ENCODE results near the gene MCC. TPM values are rescaled to one million over a fixed set of nuclear protein-coding genes. Genes with fewer than 3 reads are reported as not detected.

MCC gene
- total RNA-seq, 1 donor from 2014 or later: 1.1 TPM

DNA sequence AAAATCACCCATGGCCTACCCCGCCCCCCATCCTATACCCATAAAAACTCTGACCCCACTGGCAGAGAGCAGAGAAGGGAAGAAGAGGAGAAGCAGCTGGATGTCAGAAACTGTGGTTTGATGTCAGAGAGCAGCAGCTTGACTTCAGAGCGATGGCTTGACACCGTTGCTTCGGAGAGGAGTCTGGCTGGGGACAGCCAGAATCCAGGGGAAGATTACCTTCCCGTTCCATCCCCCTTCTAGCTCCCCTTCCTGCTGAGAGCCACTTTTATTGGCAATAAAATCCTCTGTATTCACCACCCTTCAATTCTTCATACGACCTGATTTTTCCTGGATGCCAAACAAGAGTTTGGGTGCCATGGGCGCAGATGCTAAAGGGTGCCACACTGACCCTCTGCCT lies 373.7 kb downstream of the MCC start:
- DNase-seq: no peak
- no peaks in the 10 kb centered on the region for H3K9me3 Mint-ChIP-seq
- H3K27ac Mint-ChIP-seq: no peak overlapping the region
- no peaks in the 10 kb centered on the region for H3K36me3 Mint-ChIP-seq (ENCODE audit: low read depth)
- no peak overlapping the region for H3K4me3 Mint-ChIP-seq
- no peaks in the 10 kb centered on the region for H3K27me3 Mint-ChIP-seq
- intact Hi-C loops (cut with micrococcal nuclease): no loop called here
- H3K4me1 Mint-ChIP-seq: no peaks in the 10 kb centered on the region

DNA sequence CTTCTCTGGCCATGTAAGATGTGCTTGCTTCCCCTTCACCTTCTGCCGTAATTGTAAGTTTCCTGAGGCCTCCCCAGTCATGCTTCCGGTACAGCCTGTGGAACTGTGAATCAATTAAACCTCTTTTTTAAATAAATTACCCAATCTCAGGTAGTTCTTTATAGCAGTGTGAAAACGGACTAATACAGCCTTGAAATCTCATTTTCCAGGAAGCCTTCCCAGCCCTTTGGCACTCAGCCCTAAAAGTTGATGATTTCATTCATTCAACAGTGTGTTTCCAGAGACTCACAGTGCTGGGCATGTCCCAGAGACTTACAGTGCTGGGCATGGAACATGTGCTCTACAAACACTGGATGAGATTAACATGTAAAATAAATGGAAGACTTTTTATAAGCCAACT lies 375.8 kb downstream of the MCC start:
- no peak for DNase-seq
- intact Hi-C loops (cut with micrococcal nuclease): no loop called here
- H3K9me3 Mint-ChIP-seq: no peaks in the 10 kb centered on the region
- H3K4me3 Mint-ChIP-seq: no peak overlapping the region
- no peaks in the 10 kb centered on the region for H3K4me1 Mint-ChIP-seq
- no peaks in the 10 kb centered on the region for H3K27me3 Mint-ChIP-seq
- H3K27ac Mint-ChIP-seq: no peak overlapping the region
- H3K36me3 Mint-ChIP-seq (ENCODE audit: low read depth): no peaks in the 10 kb centered on the region

DNA sequence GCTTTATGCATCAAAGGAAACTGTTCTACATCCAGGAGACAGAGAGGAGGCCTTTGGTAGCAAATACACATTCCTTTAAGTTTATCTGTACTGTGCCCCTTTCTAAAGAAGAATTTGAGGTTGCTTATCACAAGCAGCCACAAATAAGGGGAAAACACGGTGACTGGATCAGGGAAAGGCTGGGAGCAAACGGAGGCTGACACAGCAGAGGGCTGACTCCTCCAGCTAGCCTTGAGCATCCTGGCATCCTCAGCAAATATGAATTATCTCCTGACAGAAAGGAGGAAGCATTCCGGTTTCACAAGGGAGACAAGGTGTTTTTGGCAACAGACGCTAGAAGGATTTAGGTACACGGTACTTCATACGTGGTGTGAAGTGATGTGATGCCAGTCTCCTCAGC lies 378.1 kb downstream of the MCC start:
- Mint-ChIP-seq H3K9me3 (peaks cover 4% of the 10 kb centered on the region), H3K36me3 (ENCODE audit: low read depth) (no peaks in the 10 kb centered on the region), H3K27me3 (peaks cover 3% of the 10 kb centered on the region), H3K27ac (no peak overlapping the region), H3K4me3 (no peak overlapping the region), H3K4me1 (no peaks in the 10 kb centered on the region)
- DNase-seq: no peak
- intact Hi-C loops (cut with micrococcal nuclease): no loop called here

DNA sequence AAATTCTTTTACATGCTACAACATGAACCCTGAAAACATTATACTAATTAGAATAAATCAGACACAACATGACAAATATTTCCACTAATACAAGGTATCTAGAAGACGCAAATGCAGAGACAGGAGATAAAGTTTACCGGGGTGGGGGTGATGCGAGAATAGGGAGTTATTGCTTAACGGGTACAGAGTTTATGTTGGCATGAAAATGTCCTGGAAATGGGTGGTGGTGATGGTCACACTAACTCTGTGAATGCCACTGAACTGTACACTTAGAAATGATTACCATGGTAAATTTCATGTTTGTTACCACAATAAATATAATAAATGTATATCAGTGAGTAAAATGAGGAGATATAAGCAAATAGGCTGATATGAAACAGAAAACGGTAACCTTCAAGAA lies 378.9 kb downstream of the MCC start:
- Mint-ChIP-seq H3K36me3 (ENCODE audit: low read depth) (no peaks in the 10 kb centered on the region), H3K9me3 (peaks cover 4% of the 10 kb centered on the region), H3K4me1 (no peaks in the 10 kb centered on the region), H3K27me3 (peaks cover 3% of the 10 kb centered on the region), H3K4me3 (no peak overlapping the region), H3K27ac (no peak overlapping the region)
- no peak for DNase-seq
- intact Hi-C loops (cut with micrococcal nuclease): no loop called here

DNA sequence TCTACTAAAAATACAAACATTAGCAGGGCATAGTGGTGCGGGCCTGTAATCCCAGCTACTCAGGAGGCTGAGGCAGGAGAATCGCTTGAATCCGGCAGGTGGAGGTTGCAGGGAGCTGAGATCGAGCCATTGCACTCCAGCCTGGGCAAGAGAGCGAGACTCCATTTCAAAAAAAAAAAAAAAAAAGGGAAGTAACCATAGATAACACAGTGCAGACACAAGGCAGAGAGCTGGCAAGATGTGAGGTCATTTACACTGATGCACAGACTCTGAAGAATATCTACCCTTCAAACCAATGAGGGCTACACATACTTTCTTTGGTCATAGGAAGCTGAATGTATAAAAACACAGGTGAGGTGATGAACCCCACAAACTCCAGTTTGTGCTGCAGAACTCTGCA lies 379.8 kb downstream of the MCC start:
- H3K27me3 Mint-ChIP-seq: peaks cover 3% of the 10 kb centered on the region
- DNase-seq: no peak
- intact Hi-C loops (cut with micrococcal nuclease): no loop called here
- peaks cover 4% of the 10 kb centered on the region for H3K9me3 Mint-ChIP-seq
- no peak overlapping the region for H3K4me3 Mint-ChIP-seq
- H3K27ac Mint-ChIP-seq: no peak overlapping the region
- H3K4me1 Mint-ChIP-seq: no peaks in the 10 kb centered on the region
- H3K36me3 Mint-ChIP-seq (ENCODE audit: low read depth): no peaks in the 10 kb centered on the region

DNA sequence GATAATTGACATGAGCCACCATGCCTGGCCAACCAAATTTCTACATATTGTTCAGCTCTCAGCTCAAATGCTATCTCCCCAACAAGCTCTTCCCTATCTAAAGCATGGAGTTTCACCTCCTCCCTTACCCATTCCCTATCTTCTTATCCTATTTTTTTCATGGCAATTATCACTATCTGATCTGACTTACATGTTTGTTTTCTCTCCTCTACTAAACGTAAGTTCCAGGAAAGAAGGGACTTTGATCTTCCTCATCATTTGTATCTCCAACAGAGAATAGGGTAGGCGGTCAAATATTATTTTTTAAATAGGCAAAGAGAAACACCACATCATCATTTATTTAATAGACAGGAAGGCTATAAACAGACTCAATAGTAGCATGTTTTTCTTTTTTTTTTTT lies 381.4 kb downstream of the MCC start:
- intact Hi-C loops (cut with micrococcal nuclease): no loop called here
- Mint-ChIP-seq H3K9me3 (peaks cover 4% of the 10 kb centered on the region), H3K27me3 (peaks cover 3% of the 10 kb centered on the region), H3K36me3 (ENCODE audit: low read depth) (no peaks in the 10 kb centered on the region), H3K4me1 (no peaks in the 10 kb centered on the region), H3K27ac (no peak overlapping the region), H3K4me3 (no peak overlapping the region)
- no peak for DNase-seq

DNA sequence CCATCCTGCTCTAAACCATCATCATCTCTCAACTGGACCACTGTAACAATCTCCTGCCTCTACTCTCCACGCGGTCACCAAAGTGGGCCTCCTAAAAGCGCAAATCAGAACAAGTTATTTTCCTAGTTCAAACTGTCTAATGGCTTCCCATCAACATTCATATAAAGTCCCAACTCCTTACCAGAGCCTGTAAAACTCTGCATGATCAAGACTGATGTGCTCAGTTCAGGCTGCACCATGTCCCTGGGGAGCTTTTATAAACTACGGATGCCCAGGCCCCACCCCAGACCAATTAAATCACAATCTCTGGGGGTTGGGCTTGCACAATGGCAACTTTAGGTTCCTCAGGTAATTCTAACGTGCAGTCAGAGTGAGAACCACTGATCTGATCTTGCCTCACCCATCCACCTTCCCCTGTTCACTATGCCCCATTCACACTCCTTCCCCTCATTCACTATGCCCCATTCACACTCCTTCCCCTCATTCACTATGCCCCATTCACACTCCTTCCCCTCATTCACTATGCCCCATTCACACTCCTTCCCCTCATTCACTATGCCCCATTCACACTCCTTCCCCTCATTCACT lies 382.5 kb downstream of the MCC start:
- intact Hi-C loops (cut with micrococcal nuclease): no loop called here
- peaks cover 4% of the 10 kb centered on the region for H3K9me3 Mint-ChIP-seq

DNA sequence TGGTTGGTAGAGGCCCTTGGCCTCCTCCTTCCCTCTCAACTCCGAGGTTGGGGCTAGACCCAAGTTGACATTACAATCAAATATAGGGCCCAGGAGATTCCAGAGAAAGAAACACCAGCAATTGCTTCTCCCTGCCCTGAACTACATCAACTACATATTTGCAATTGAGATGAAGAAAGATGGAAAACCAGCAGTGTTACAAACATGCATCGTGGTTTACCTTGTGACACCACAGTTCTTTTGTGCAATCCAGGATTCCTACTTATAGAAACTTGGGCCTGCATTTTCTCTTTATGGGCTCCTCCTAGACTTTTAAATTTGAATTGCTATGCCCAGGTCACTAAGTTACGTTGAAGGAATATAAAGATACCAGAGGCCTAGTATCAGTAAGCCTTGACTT lies 384.9 kb downstream of the MCC start:
- DNase-seq: no peak
- Mint-ChIP-seq H3K4me1 (no peaks in the 10 kb centered on the region), H3K27me3 (peaks cover 3% of the 10 kb centered on the region)

More for the DNA sequence above, 382.5 kb downstream of the MCC start:
- Mint-ChIP-seq H3K27ac (no peak overlapping the region), H3K27me3 (peaks cover 3% of the 10 kb centered on the region), H3K4me3 (no peak overlapping the region), H3K4me1 (no peaks in the 10 kb centered on the region), H3K36me3 (ENCODE audit: low read depth) (no peaks in the 10 kb centered on the region)
- no peak for DNase-seq

DNA sequence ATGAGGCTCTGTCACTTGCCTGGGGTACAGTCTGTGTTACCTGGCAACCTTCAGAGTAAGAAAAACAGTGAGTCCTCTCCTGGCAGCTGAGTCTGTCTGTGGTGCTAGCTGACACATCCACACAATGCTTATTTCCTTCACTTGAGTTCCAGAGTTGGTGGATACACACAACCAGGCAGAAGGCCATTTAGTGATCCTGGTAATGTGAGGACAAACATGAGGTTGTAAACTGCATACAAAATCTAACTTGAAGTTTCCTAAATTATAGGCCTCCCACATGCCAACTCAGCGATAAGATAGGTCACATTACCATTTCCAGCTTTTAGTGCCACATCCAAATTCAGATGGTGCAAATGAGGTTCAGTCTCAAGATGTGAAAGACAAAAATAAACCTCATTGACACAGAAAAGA lies 386.1 kb downstream of the MCC start:
- H3K9me3 Mint-ChIP-seq: peaks cover 4% of the 10 kb centered on the region
- intact Hi-C loops (cut with micrococcal nuclease): no loop called here
- no peak for DNase-seq
- no peak overlapping the region for H3K27ac Mint-ChIP-seq
- H3K4me1 Mint-ChIP-seq: no peaks in the 10 kb centered on the region
- H3K4me3 Mint-ChIP-seq: no peak overlapping the region
- H3K36me3 Mint-ChIP-seq (ENCODE audit: low read depth): no peaks in the 10 kb centered on the region
- peaks cover 3% of the 10 kb centered on the region for H3K27me3 Mint-ChIP-seq

More for the DNA sequence above, 384.9 kb downstream of the MCC start:
- Mint-ChIP-seq H3K27ac (no peak overlapping the region), H3K9me3 (peaks cover 4% of the 10 kb centered on the region), H3K36me3 (ENCODE audit: low read depth) (no peaks in the 10 kb centered on the region), H3K4me3 (no peak overlapping the region)
- intact Hi-C loops (cut with micrococcal nuclease): no loop called here

DNA sequence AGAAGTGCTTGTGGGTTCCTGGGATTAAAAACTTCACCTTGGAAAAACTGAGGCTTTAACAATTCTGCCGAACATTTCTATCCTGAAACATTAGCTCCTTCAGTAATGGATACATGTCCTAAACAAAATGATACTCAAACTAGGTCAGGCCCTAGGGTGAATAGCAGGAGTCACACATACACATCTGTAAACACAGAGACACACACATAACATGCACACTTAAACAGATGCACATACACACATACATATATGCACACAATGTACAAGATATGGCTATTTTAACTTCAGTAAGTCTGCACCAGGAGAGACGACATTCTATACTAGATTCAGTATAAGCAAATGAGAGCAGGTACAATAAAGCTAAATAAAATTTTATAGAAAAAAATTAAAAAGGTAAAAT lies 387.3 kb downstream of the MCC start:
- H3K9me3 Mint-ChIP-seq: peaks cover 4% of the 10 kb centered on the region
- no peak overlapping the region for H3K4me3 Mint-ChIP-seq
- H3K27me3 Mint-ChIP-seq: peaks cover 3% of the 10 kb centered on the region
- no peak for DNase-seq
- H3K27ac Mint-ChIP-seq: no peak overlapping the region
- intact Hi-C loops (cut with micrococcal nuclease): no loop called here
- H3K36me3 Mint-ChIP-seq (ENCODE audit: low read depth): no peaks in the 10 kb centered on the region
- H3K4me1 Mint-ChIP-seq: no peaks in the 10 kb centered on the region

DNA sequence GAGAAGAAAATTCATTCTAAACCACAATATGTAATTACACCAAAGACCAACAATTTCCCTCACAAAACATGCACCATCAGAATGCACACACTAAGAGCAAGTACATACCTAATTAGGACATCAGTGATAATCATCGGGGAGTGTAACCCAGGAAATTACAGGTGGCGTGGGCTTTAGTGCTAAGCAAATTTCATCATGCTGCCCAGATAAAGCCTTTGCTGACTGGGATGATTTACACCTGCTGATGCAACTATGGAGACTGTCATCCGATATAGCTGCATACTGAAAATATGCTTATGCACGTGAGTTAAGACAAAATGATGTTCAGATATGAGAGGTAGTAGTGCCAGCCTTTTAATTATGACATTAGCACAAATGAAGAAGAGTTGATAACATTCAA lies 388.4 kb downstream of the MCC start:
- no peak overlapping the region for H3K27ac Mint-ChIP-seq
- H3K36me3 Mint-ChIP-seq (ENCODE audit: low read depth): no peaks in the 10 kb centered on the region
- intact Hi-C loops (cut with micrococcal nuclease): no loop called here
- H3K4me3 Mint-ChIP-seq: no peak overlapping the region
- no peaks in the 10 kb centered on the region for H3K9me3 Mint-ChIP-seq
- no peaks in the 10 kb centered on the region for H3K4me1 Mint-ChIP-seq
- H3K27me3 Mint-ChIP-seq: no peaks in the 10 kb centered on the region
- no peak for DNase-seq

DNA sequence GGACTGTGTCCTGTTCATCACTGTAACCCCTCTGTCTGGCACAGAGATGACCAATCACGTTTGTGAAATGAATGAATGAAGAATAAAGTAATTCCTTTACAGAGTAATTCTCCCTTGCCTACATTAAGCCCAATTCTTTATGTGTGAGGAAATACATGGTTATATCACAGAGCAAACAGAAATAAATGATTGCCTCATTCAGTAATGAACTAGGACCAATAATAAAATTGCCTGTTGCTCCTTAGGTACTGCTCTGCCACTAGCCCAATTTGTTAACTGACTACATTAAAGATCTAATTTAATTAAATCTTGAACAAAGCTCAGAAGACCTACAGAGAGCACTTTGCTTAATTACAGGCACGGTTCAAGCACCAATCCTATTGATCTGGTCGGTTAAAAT lies 389.9 kb downstream of the MCC start:
- intact Hi-C loops (cut with micrococcal nuclease): no loop called here
- Mint-ChIP-seq H3K9me3 (no peaks in the 10 kb centered on the region), H3K4me1 (no peaks in the 10 kb centered on the region), H3K27me3 (no peaks in the 10 kb centered on the region), H3K36me3 (ENCODE audit: low read depth) (no peaks in the 10 kb centered on the region), H3K4me3 (no peak overlapping the region), H3K27ac (no peak overlapping the region)
- DNase-seq: no peak

DNA sequence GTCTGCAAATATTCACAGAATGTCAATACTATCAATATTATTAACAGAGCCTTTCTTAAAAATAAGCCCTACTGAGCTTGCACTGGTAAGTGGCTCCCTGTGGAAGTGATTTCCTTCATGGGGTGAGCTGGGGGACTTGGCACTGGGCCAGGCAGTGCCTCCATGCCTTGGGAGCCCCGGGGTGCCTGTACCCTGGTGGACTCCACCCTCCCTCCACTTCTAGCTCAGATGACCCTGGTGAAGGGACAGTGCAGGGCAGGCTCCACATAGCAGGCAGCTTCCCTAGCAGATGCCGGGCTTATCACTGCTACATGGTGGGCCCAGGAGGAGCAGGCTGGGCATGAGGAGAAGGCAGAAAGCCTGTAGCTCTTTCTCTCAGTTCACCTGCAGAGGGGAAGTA lies 392.4 kb downstream of the MCC start:
- H3K4me1 Mint-ChIP-seq: peaks cover 2% of the 10 kb centered on the region
- H3K27ac Mint-ChIP-seq: no peak overlapping the region
- H3K4me3 Mint-ChIP-seq: no peak overlapping the region
- no peaks in the 10 kb centered on the region for H3K9me3 Mint-ChIP-seq
- intact Hi-C loops (cut with micrococcal nuclease): no loop called here
- H3K36me3 Mint-ChIP-seq (ENCODE audit: low read depth): no peaks in the 10 kb centered on the region
- H3K27me3 Mint-ChIP-seq: no peaks in the 10 kb centered on the region
- DNase-seq: no peak

DNA sequence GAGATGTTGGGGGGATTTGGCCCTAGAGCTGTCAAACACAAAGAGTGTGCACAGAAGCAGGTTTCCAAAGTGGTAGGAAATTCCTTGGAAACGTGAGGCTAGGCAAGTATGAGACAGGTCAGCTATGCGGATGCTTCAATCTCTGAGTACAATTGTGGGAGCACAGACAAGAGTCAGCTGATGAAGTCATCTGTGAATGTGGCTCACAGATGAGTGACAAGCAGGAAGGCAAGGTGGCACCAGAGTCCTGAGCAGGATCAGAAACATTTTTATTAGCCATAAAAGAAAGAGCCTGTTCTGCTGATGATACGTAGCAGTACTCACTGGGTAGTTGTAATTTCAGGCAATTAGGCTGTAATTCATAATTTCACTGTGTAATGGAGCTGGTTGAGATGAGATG lies 394.7 kb downstream of the MCC start:
- no peaks in the 10 kb centered on the region for H3K36me3 Mint-ChIP-seq (ENCODE audit: low read depth)
- no peak overlapping the region for H3K4me3 Mint-ChIP-seq
- H3K4me1 Mint-ChIP-seq: peaks cover 2% of the 10 kb centered on the region
- intact Hi-C loops (cut with micrococcal nuclease): no loop called here
- no peak overlapping the region for H3K27ac Mint-ChIP-seq
- peaks cover 6% of the 10 kb centered on the region for H3K27me3 Mint-ChIP-seq
- no peak for DNase-seq
- H3K9me3 Mint-ChIP-seq: no peaks in the 10 kb centered on the region

DNA sequence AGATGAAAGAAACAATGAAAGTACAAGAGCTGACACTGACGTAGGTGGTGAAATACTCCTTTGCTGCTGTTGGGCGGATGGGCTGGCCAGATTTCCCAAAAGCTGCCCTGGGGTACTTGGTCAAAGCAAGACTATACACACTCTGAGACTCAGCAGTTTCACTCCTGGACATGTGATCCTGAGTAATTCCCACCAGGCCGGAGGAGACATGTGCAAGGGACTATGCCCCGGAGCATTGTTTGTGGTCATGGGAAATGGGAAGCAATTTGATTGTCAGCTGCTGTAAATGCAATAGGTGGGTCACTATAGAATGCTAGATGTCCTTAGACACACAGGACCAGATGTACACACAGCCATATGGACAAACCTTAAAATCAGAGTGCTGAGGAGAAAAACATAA lies 395.6 kb downstream of the MCC start:
- no peaks in the 10 kb centered on the region for H3K36me3 Mint-ChIP-seq (ENCODE audit: low read depth)
- no peak overlapping the region for H3K4me3 Mint-ChIP-seq
- peaks cover 2% of the 10 kb centered on the region for H3K4me1 Mint-ChIP-seq
- H3K27ac Mint-ChIP-seq: no peak overlapping the region
- H3K27me3 Mint-ChIP-seq: peaks cover 8% of the 10 kb centered on the region
- no peaks in the 10 kb centered on the region for H3K9me3 Mint-ChIP-seq
- intact Hi-C loops (cut with micrococcal nuclease): no loop called here
- DNase-seq: no peak

Measured in activated CD4-positive, alpha-beta T cell treated with anti-CD3 and anti-CD28 coated beads, Interleukin-2, amount 10 ng/mL, durations not matched to agents 24 days and 14 days (primary cell).